IMR-90 (cell line): ENCODE results near the gene PLA2G4F. TPM values are rescaled to one million over a fixed set of nuclear protein-coding genes. Genes with fewer than 3 reads are reported as not detected.

Experiments
- ATAC-seq: fragments of 200-7000 bp; cut with Tn5 transposase; 2 replicates; pipeline ENCODE4 v1.9.1; 2020; ENCODE audit warnings: low read depth, mild to moderate bottlenecking, moderate library complexity
- BruUV-seq: library from RNA; stranded (reverse); fragments of 400-500 nt; replicated peaks from 2 replicates; lab custom pipeline; 2021; lab: Mats Ljungman, UMichigan
- CTCF ChIA-PET: fragments of 300-600 bp; formaldehyde crosslinking; extraction: SDS; loops from one replicate; lab custom pipeline; 2021; ENCODE audit warnings: antibody characterized with exemption; lab: Yijun Ruan, JAX
- POLR2A ChIA-PET: fragments of 300-600 bp; sonication (Branson Sonifier 250); formaldehyde crosslinking; loops from one replicate; lab custom pipeline; 2022; ENCODE audit warnings: antibody characterized with exemption; ENCODE audit not compliant: unreplicated experiment; lab: Charles Lee
- DNase-seq: peaks from one replicate; pipeline ENCODE4 v3.0.0; 2013
- H2AFZ ChIP-seq: replicated peaks from 2 replicates; pipeline ENCODE3; 2013; ENCODE audit warnings: low read length, mild to moderate bottlenecking; ENCODE audit not compliant: poor library complexity
- H2AK5ac ChIP-seq: 2 replicates; pipeline ENCODE4 v1.6.1; 2013; ENCODE audit warnings: low read depth, low read length, inconsistent platforms
- H2AK9ac ChIP-seq: replicated peaks from 2 replicates; pipeline ENCODE3; 2013; ENCODE audit warnings: mild to moderate bottlenecking, low read depth, low read length, moderate library complexity; ENCODE audit not compliant: poor library complexity
- H2BK120ac ChIP-seq: 2 replicates; pipeline ENCODE4 v1.6.1; 2013; ENCODE audit warnings: low read depth, low read length, inconsistent platforms
- H2BK15ac ChIP-seq: 3 replicates; pipeline ENCODE4 v1.6.1; 2013; ENCODE audit warnings: low read depth, low read length, inconsistent platforms
- H2BK20ac ChIP-seq: 2 replicates; pipeline ENCODE4 v1.6.1; 2013; ENCODE audit warnings: low read depth, mild to moderate bottlenecking, inconsistent platforms, low read length, moderate library complexity
- H2BK5ac ChIP-seq: 2 replicates; pipeline ENCODE4 v1.6.1; 2013; ENCODE audit warnings: mild to moderate bottlenecking, low read depth, low read length, inconsistent platforms; ENCODE audit not compliant: poor library complexity, severe bottlenecking
- H3K14ac ChIP-seq: replicated peaks from 2 replicates; pipeline ENCODE4 v1.6.1; 2013; ENCODE audit warnings: low read depth, low read length, inconsistent platforms
- H3K18ac ChIP-seq: 2 replicates; pipeline ENCODE4 v1.6.1; 2013; ENCODE audit warnings: low read depth, low read length, control low read depth
- H3K23ac ChIP-seq: 2 replicates; pipeline ENCODE4 v1.6.1; 2013; ENCODE audit warnings: low read depth, low read length, inconsistent platforms
- H3K27ac ChIP-seq: 2 replicates; pipeline ENCODE4 v1.5.1; 2013; ENCODE audit warnings: mild to moderate bottlenecking, control low read depth, low read length; ENCODE audit not compliant: insufficient read depth
- H3K27me3 ChIP-seq: 2 replicates; pipeline ENCODE4 v1.6.1; 2013; ENCODE audit warnings: low read length; ENCODE audit not compliant: control insufficient read depth, insufficient read depth
- H3K36me3 ChIP-seq: 2 replicates; pipeline ENCODE4 v1.6.1; 2013; ENCODE audit warnings: low read length, mixed read lengths; ENCODE audit not compliant: control insufficient read depth, insufficient read depth
- H3K4ac ChIP-seq: 2 replicates; pipeline ENCODE4 v1.6.1; 2013; ENCODE audit warnings: low read depth, low read length, inconsistent platforms
- H3K4me1 ChIP-seq: 2 replicates; pipeline ENCODE4 v1.6.1; 2013; ENCODE audit warnings: low read length, mixed read lengths; ENCODE audit not compliant: control insufficient read depth, insufficient read depth
- H3K4me2 ChIP-seq: 2 replicates; pipeline ENCODE4 v1.6.1; 2013; ENCODE audit warnings: low read depth, mild to moderate bottlenecking, control low read depth, low read length, moderate library complexity
- H3K4me3 ChIP-seq: 2 replicates; pipeline ENCODE4 v1.5.1; 2013; ENCODE audit warnings: low read depth, mild to moderate bottlenecking, control low read depth, low read length, moderate library complexity; ENCODE audit not compliant: insufficient read depth
- H3K56ac ChIP-seq: 2 replicates; pipeline ENCODE4 v1.6.1; 2013; ENCODE audit warnings: low read length, inconsistent platforms; ENCODE audit not compliant: insufficient read depth; ENCODE audit errors: extremely low read depth
- H3K79me1 ChIP-seq, 2 experiments: 2 replicates each; pipeline ENCODE4 v1.6.1; 2013; ENCODE audit warnings: low read length in 2 of 2, inconsistent platforms in 1 of 2, low read depth in 1 of 2
- H3K9ac ChIP-seq: 2 replicates; pipeline ENCODE4 v1.6.1; 2013; ENCODE audit warnings: low read depth, low read length, control low read depth
- H3K9me1 ChIP-seq: 2 replicates; pipeline ENCODE4 v1.6.1; 2013; ENCODE audit warnings: low read length, inconsistent platforms; ENCODE audit not compliant: insufficient read depth
- H3K9me3 ChIP-seq: 2 replicates; pipeline ENCODE4 v1.6.1; 2013; ENCODE audit warnings: low read length; ENCODE audit not compliant: control insufficient read depth, insufficient read depth
- H4K20me1 ChIP-seq: 2 replicates; pipeline ENCODE4 v1.6.1; 2013; ENCODE audit warnings: low read length, inconsistent platforms; ENCODE audit not compliant: insufficient read depth
- H4K5ac ChIP-seq: 2 replicates; pipeline ENCODE4 v1.6.1; 2013; ENCODE audit warnings: mild to moderate bottlenecking, low read depth, low read length, control low read depth
- H4K8ac ChIP-seq, 2 experiments: 2 replicates each; pipeline ENCODE4 v1.6.1; 2013; ENCODE audit warnings: low read depth in 2 of 2, low read length in 2 of 2, control low read depth in 1 of 2, inconsistent platforms in 1 of 2
- H4K91ac ChIP-seq: 2 replicates; pipeline ENCODE4 v1.6.1; 2013; ENCODE audit warnings: low read depth, low read length, inconsistent platforms; ENCODE audit not compliant: insufficient read depth
- BHLHE40 ChIP-seq: fragments of 150-350 bp; IDR thresholded peaks from 2 replicates; pipeline ENCODE4 v1.6.1; 2016; ENCODE audit warnings: mild to moderate bottlenecking, low read depth, low read length
- CEBPB ChIP-seq: IDR thresholded peaks from 2 replicates; pipeline ENCODE4 v1.6.1; 2012; ENCODE audit warnings: low read depth, low read length, improper control_type of control experiment
- CHD1 ChIP-seq: IDR thresholded peaks from 2 replicates; pipeline ENCODE4 v1.6.1; 2012; ENCODE audit warnings: low read depth, low read length, improper control_type of control experiment
- CTCF ChIP-seq: conservative IDR thresholded peaks from 2 replicates; pipeline ENCODE4 v1.5.1; 2012; ENCODE audit warnings: mild to moderate bottlenecking, low read depth, low read length, improper control_type of control experiment
- ELK1 ChIP-seq: fragments of 150-350 bp; IDR thresholded peaks from 2 replicates; pipeline ENCODE4 v1.6.1; 2016; ENCODE audit warnings: low read depth, mild to moderate bottlenecking, low read length, moderate library complexity, borderline replicate concordance
- FOS ChIP-seq: fragments of 150-350 bp; IDR thresholded peaks from 2 replicates; pipeline ENCODE4 v1.6.1; 2016; ENCODE audit warnings: low read depth, low read length
- MAFK ChIP-seq: IDR thresholded peaks from 2 replicates; pipeline ENCODE4 v1.6.1; 2012; ENCODE audit warnings: low read depth, low read length, improper control_type of control experiment
- MAZ ChIP-seq: IDR thresholded peaks from 2 replicates; pipeline ENCODE4 v1.6.1; 2012; ENCODE audit warnings: low read depth, mild to moderate bottlenecking, low read length, improper control_type of control experiment, moderate library complexity, borderline replicate concordance
- MXI1 ChIP-seq: IDR thresholded peaks from 2 replicates; pipeline ENCODE4 v1.6.1; 2012; ENCODE audit warnings: low read depth, mild to moderate bottlenecking, low read length, moderate library complexity, borderline replicate concordance
- NFE2L2 ChIP-seq: fragments of 150-350 bp; IDR thresholded peaks from 2 replicates; pipeline ENCODE4 v1.6.1; 2016; ENCODE audit warnings: low read depth, mild to moderate bottlenecking, low read length
- POLR2A ChIP-seq: IDR thresholded peaks from 2 replicates; pipeline ENCODE4 v1.6.1; 2012; ENCODE audit warnings: mild to moderate bottlenecking, low read depth, low read length
- RAD21 ChIP-seq: IDR thresholded peaks from 2 replicates; pipeline ENCODE4 v1.6.1; 2012; ENCODE audit warnings: low read length, improper control_type of control experiment
- RCOR1 ChIP-seq: IDR thresholded peaks from 2 replicates; pipeline ENCODE4 v1.6.1; 2012; ENCODE audit warnings: mild to moderate bottlenecking, low read length, improper control_type of control experiment; ENCODE audit not compliant: insufficient replicate concordance
- RFX5 ChIP-seq: IDR thresholded peaks from 2 replicates; pipeline ENCODE4 v1.8.0; 2012; ENCODE audit warnings: low read depth, mild to moderate bottlenecking, low read length, moderate library complexity
- SMC3 ChIP-seq: fragments of 150-350 bp; IDR thresholded peaks from 2 replicates; pipeline ENCODE4 v1.6.1; 2016; ENCODE audit warnings: low read depth, mild to moderate bottlenecking, antibody characterized with exemption, low read length, moderate library complexity
- USF2 ChIP-seq: fragments of 150-350 bp; IDR thresholded peaks from 2 replicates; pipeline ENCODE4 v1.6.1; 2017; ENCODE audit warnings: mild to moderate bottlenecking, antibody characterized with exemption, low read length, low read depth
- WGBS, 2 experiments: methylation state at CpG; one replicate each; pipeline versions ENCODE4 v1.1.5 to v1.1.7; 2013; ENCODE audit warnings: missing lambda C conversion rate in 2 of 2; ENCODE audit not compliant: insufficient read length in 1 of 2; ENCODE audit errors: extremely low coverage in 2 of 2; 5-methylcytosine and 5-hydroxymethylcytosine counted together
- dilution Hi-C: fragments of 300-500 bp; cut with HindIII; formaldehyde crosslinking; loops from one replicate; pipeline ENCODE4 v1.14.3; 2018; ENCODE audit warnings: low sequenced_read_pairs; ENCODE audit not compliant: unreplicated experiment
- in situ Hi-C: fragments of 300-500 bp; cut with MboI; formaldehyde crosslinking; loops from 3 replicates; pipeline ENCODE4 v1.14.3; 2019; ENCODE audit warnings: low sequenced_read_pairs, inconsistent platforms, mixed read lengths
- intact Hi-C: fragments of 100-400 bp; cut with micrococcal nuclease; formaldehyde crosslinking; loops from 2 replicates; pipeline ENCODE4 v1.10.0; 2022
- polyA plus RNA-seq, 3 experiments: library from polyadenylated mRNA; depleted of rRNA; stranded (reverse); fragments of >200 nt; gene quantifications; 2 replicates each; pipeline ENCODE4 v1.2.3, GENCODE V29; 2012; ENCODE audit warnings: low replicate concordance in 1 of 3
- total RNA-seq: library from RNA; depleted of rRNA; stranded (reverse); fragments of >200 nt; gene quantifications from 2 replicates; pipeline ENCODE4 v1.2.3, GENCODE V29; 2012

PLA2G4F gene
- total and polyA plus RNA-seq, 2 of the 4 experiments (the other 2 are of a cell fraction): not detected

- no peaks in the 10 kb centered on the region for H3K9me3 ChIP-seq
- WGBS, 2 experiments: no CpG with 5 or more reads among the region's 4 CpGs
- in situ Hi-C loops (no loop called here), dilution Hi-C loops (no loop called here), intact Hi-C loops (no loop called here)
- H2AK5ac ChIP-seq: no peak overlapping the region
- H3K23ac ChIP-seq: no peak overlapping the region
- H3K36me3 ChIP-seq: no peaks in the 10 kb centered on the region
- no TSS peak for BruUV-seq
- DNase-seq (no peak), ATAC-seq (no peak)
- H3K27me3 ChIP-seq: peaks cover 37% of the 10 kb centered on the region
- no peaks in the 10 kb centered on the region for H4K20me1 ChIP-seq
- H2AFZ ChIP-seq: no peak overlapping the region
- no peak overlapping the region for H4K91ac ChIP-seq
- H3K4me1 ChIP-seq: no peaks in the 10 kb centered on the region
- POLR2A ChIA-PET: no interaction called here
- no peak overlapping the region for H4K5ac ChIP-seq
- H4K8ac ChIP-seq: no peak overlapping the region
- H3K27ac ChIP-seq: no peak overlapping the region
- no peak overlapping the region for H3K14ac ChIP-seq
- H3K4ac ChIP-seq: no peak overlapping the region
- H3K79me1 ChIP-seq: no peaks in the 10 kb centered on the region
- TF ChIP-seq POLR2A (no peak), RCOR1 (no peak), RFX5 (no peak), CHD1 (no peak), FOS (no peak), BHLHE40 (no peak), ELK1 (no peak), RAD21 (no peak), SMC3 (no peak), MAFK (no peak), CEBPB (no peak), CTCF (no peak), NFE2L2 (no peak), MAZ (no peak), MXI1 (no peak), USF2 (no peak)
- H2BK20ac ChIP-seq: no peak overlapping the region
- no peak overlapping the region for H3K18ac ChIP-seq
- H3K9me1 ChIP-seq: no peaks in the 10 kb centered on the region
- H2BK120ac ChIP-seq: no peak overlapping the region
- no peak overlapping the region for H2AK9ac ChIP-seq
- CTCF ChIA-PET: no interaction called here
- no peak overlapping the region for H3K9ac ChIP-seq
- no peak overlapping the region for H2BK5ac ChIP-seq
- H2BK15ac ChIP-seq: no peak overlapping the region
- H3K4me2 ChIP-seq: no peak overlapping the region
- H3K56ac ChIP-seq: no peak overlapping the region
- no peak overlapping the region for H3K4me3 ChIP-seq
These were observed 23.1 kb downstream of the PLA2G4F start for GRCh38 chr15:42133356-42133755.
